Panc1 (cell line): ENCODE measurements around the gene SLC7A5.
"Not testable (repeated sequence)": the region's sequence is repeated elsewhere in the genome, so short reads cannot be mapped to it uniquely, and the experiment has no call there.

ENCODE experiments used
- POLR2AphosphoS5 ChIP-seq: IDR thresholded peaks from 2 replicates; pipeline ENCODE4 v1.6.1; 2012; ENCODE audit warnings: mild to moderate bottlenecking, low read depth, low read length, moderate library complexity
- SIN3A ChIP-seq: IDR thresholded peaks from 2 replicates; pipeline ENCODE4 v1.6.1; 2012; ENCODE audit warnings: low read depth, mild to moderate bottlenecking, low read length, moderate library complexity, borderline replicate concordance; ENCODE audit not compliant: insufficient read depth
- TF ChIP-seq, protein P1 (sequence below), 2 experiments: IDR thresholded peaks; 2 replicates each; pipeline ENCODE4 v1.6.1; 2011 to 2012; ENCODE audit warnings: low read depth in 2 of 2, control low read depth in 1 of 2, low read length in 1 of 2, mild to moderate bottlenecking in 1 of 2, moderate library complexity in 1 of 2; ENCODE audit not compliant: insufficient read depth in 1 of 2
- TF ChIP-seq, protein P2 (sequence below): fragments of 450-650 bp; IDR thresholded peaks from 2 replicates; pipeline ENCODE4 v1.5.1; 2017; ENCODE audit warnings: mild to moderate bottlenecking

DNA sequence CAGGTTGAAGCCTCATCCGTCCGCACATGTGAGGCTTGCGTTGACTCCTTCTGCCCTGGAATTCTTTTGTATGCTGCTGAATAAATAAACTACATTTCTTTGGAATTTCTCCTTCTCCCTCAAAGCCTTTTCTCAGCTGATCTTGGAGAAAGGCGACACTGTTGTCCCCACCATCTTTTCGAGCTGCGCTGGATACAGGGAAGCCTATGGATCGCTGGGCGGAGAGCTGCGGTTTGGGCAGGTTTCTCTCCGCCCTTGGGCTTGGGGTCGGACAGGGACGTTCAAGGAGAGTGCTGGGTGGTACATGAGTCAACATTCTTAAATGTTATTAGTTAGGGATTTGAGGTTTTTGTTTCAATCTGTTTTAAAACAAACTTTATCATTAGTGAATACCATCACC, 31.2 kb upstream of the SLC7A5 start:
- TF ChIP-seq, protein P1, sequence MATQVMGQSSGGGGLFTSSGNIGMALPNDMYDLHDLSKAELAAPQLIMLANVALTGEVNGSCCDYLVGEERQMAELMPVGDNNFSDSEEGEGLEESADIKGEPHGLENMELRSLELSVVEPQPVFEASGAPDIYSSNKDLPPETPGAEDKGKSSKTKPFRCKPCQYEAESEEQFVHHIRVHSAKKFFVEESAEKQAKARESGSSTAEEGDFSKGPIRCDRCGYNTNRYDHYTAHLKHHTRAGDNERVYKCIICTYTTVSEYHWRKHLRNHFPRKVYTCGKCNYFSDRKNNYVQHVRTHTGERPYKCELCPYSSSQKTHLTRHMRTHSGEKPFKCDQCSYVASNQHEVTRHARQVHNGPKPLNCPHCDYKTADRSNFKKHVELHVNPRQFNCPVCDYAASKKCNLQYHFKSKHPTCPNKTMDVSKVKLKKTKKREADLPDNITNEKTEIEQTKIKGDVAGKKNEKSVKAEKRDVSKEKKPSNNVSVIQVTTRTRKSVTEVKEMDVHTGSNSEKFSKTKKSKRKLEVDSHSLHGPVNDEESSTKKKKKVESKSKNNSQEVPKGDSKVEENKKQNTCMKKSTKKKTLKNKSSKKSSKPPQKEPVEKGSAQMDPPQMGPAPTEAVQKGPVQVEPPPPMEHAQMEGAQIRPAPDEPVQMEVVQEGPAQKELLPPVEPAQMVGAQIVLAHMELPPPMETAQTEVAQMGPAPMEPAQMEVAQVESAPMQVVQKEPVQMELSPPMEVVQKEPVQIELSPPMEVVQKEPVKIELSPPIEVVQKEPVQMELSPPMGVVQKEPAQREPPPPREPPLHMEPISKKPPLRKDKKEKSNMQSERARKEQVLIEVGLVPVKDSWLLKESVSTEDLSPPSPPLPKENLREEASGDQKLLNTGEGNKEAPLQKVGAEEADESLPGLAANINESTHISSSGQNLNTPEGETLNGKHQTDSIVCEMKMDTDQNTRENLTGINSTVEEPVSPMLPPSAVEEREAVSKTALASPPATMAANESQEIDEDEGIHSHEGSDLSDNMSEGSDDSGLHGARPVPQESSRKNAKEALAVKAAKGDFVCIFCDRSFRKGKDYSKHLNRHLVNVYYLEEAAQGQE (IDR thresholded peaks at IDR 0.05; ENCODE audit: insufficient read depth in 1 of 2, low read depth in 2 of 2, low read length in 1 of 2) = not testable (repeated sequence)
- TF ChIP-seq, protein P2, sequence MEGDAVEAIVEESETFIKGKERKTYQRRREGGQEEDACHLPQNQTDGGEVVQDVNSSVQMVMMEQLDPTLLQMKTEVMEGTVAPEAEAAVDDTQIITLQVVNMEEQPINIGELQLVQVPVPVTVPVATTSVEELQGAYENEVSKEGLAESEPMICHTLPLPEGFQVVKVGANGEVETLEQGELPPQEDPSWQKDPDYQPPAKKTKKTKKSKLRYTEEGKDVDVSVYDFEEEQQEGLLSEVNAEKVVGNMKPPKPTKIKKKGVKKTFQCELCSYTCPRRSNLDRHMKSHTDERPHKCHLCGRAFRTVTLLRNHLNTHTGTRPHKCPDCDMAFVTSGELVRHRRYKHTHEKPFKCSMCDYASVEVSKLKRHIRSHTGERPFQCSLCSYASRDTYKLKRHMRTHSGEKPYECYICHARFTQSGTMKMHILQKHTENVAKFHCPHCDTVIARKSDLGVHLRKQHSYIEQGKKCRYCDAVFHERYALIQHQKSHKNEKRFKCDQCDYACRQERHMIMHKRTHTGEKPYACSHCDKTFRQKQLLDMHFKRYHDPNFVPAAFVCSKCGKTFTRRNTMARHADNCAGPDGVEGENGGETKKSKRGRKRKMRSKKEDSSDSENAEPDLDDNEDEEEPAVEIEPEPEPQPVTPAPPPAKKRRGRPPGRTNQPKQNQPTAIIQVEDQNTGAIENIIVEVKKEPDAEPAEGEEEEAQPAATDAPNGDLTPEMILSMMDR = not testable (repeated sequence)
- not testable (repeated sequence) for TF ChIP-seq POLR2AphosphoS5, SIN3A
